ENCODE data around the gene NPC1L1.

NPC1L1 gene

GRCh38 chr7:44482502-44483485 is 58.3 kb downstream of the NPC1L1 start:
- Histone ChIP-seq H3K9me3 (ENCODE audit: control insufficient read depth, insufficient read depth, low read depth, low read length) (no peaks in the 10 kb centered on the region), H3K4me1 (ENCODE audit: control insufficient read depth, insufficient read depth, low read length) (no peaks in the 10 kb centered on the region), H3K36me3 (ENCODE audit: control insufficient read depth in 2 of 2, insufficient read depth in 1 of 2, low read length in 2 of 2) (peaks cover 70% of the 10 kb centered on the region in 2 experiments), H3K27ac (ENCODE audit: extremely low read depth, low read depth, low read length) (no peak overlapping the region), H3K4me3 (ENCODE audit: low read depth, low read length) (no peak overlapping the region)
- CTCF ChIA-PET = interaction anchor here (0.8 kb wide), 1 partner anchor 52 kb away, joined by 3 read pairs; no protein-coding TSS in a partner anchor
- POLR2A ChIA-PET = no interaction called here
- TF ChIP-seq GLIS2 (tag by site-specific recombination; IDR thresholded peaks at IDR 0.05) (no peak), ZFP41 (tag by site-specific recombination; IDR thresholded peaks at IDR 0.05; ENCODE audit: borderline replicate concordance) (no peak), ZBTB6 (tag by site-specific recombination; IDR thresholded peaks at IDR 0.05) (no peak), ZNF175 (tag by site-specific recombination; IDR thresholded peaks at IDR 0.05) (no peak), PRDM4 (tag by site-specific recombination; IDR thresholded peaks at IDR 0.05) (no peak), ZNF26 (tag by site-specific recombination; IDR thresholded peaks at IDR 0.05) (peak; percentile 94), ZFP3 (tag by site-specific recombination; IDR thresholded peaks at IDR 0.05; ENCODE audit: low read depth) (no peak), ZNF768 (tag by site-specific recombination; IDR thresholded peaks at IDR 0.05) (no peak), SETDB1 (IDR thresholded peaks at IDR 0.05; ENCODE audit: insufficient read length, low read length) (peak; percentile 78), ZNF362 (tag by site-specific recombination; IDR thresholded peaks at IDR 0.05) (0 out of 2 replicates have a peak, but pooled peaks have one; percentile 48), ZBTB49 (tag by site-specific recombination; IDR thresholded peaks at IDR 0.05; ENCODE audit: low read depth) (no peak), REST (tag by site-specific recombination; IDR thresholded peaks at IDR 0.05) (no peak), GLI2 (tag by site-specific recombination; IDR thresholded peaks at IDR 0.05; ENCODE audit: borderline replicate concordance, low read depth) (no peak), PBX3 (CRISPR knock-in tag; IDR thresholded peaks at IDR 0.05) (no peak), BCL6B (tag by site-specific recombination; IDR thresholded peaks at IDR 0.05) (no peak), ZSCAN4 (tag by site-specific recombination; IDR thresholded peaks at IDR 0.05) (peak; percentile 32; the same call in 1 of the 2 replicates), GFI1B (tag by site-specific recombination; IDR thresholded peaks at IDR 0.05) (no peak), ZNF521 (tag by site-specific recombination; IDR thresholded peaks at IDR 0.05) (no peak)

Data from HEK293 (cell line).